OCI-LY7 (cell line): ENCODE data around the gene CPA1.

Source experiments
- EZH2phosphoT487 ChIP-seq: fragments of 200-600 bp; sonication (generic); IDR thresholded peaks from 2 replicates; pipeline ENCODE4 v1.6.1; 2018; ENCODE audit warnings: low read depth, borderline replicate concordance, mild to moderate bottlenecking, mixed run types, antibody characterized with exemption, low read length, moderate library complexity, mixed read lengths
- TF ChIP-seq, protein P1 (sequence below): fragments of 200-600 bp; sonication (generic); conservative IDR thresholded peaks from 2 replicates; pipeline ENCODE4 v1.5.1; 2014; ENCODE audit warnings: mild to moderate bottlenecking, antibody characterized with exemption, low read length, moderate library complexity, mixed read lengths

DNA sequence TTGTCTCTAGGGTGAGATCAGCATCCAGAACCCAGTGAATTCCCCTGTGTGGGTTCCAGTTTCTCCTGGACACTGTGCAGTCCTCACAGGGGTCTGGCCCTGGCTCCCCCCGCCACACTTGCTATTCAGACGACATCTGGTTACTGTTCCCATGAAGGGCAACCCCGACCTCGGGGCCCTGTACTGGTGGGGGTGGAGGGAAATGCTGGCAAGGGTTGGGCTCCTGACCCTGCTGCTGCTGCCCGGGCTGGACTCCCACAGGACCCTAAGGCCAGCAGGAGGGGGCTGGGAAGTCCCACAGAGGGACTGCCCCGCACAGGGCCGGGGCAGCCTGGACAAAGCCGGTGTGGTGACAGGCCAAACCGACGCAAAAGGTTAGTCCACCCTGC lies 768 bp upstream of the CPA1 start:
- no peak for TF ChIP-seq EZH2phosphoT487
- TF ChIP-seq, protein P1, sequence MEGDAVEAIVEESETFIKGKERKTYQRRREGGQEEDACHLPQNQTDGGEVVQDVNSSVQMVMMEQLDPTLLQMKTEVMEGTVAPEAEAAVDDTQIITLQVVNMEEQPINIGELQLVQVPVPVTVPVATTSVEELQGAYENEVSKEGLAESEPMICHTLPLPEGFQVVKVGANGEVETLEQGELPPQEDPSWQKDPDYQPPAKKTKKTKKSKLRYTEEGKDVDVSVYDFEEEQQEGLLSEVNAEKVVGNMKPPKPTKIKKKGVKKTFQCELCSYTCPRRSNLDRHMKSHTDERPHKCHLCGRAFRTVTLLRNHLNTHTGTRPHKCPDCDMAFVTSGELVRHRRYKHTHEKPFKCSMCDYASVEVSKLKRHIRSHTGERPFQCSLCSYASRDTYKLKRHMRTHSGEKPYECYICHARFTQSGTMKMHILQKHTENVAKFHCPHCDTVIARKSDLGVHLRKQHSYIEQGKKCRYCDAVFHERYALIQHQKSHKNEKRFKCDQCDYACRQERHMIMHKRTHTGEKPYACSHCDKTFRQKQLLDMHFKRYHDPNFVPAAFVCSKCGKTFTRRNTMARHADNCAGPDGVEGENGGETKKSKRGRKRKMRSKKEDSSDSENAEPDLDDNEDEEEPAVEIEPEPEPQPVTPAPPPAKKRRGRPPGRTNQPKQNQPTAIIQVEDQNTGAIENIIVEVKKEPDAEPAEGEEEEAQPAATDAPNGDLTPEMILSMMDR, result no peak
